HepG2 (cell line): ENCODE measurements around the gene PLLP. TPM values are rescaled to one million over a fixed set of nuclear protein-coding genes. Genes with fewer than 3 reads are reported as not detected.

Source experiments
- AGO1 ChIP-seq: fragments of 200-400 bp; formaldehyde crosslinking; IDR thresholded peaks from 2 replicates; pipeline ENCODE4 v1.6.1; 2017; ENCODE audit warnings: mild to moderate bottlenecking, low read depth, low read length, moderate library complexity; ENCODE audit not compliant: poor library complexity, severe bottlenecking
- CHCHD3 ChIP-seq: sonication (generic); formaldehyde crosslinking; IDR thresholded peaks from 2 replicates; pipeline ENCODE4 v1.8.0; 2022; ENCODE audit warnings: mild to moderate bottlenecking, missing genetic modification reagents, moderate library complexity
- EEA1 ChIP-seq: sonication (generic); formaldehyde crosslinking; IDR thresholded peaks from 2 replicates; pipeline ENCODE4 v1.5.1; 2020; ENCODE audit warnings: mild to moderate bottlenecking, missing genetic modification reagents, borderline replicate concordance
- FOSL1 ChIP-seq: sonication (generic); formaldehyde crosslinking; IDR thresholded peaks from 2 replicates; pipeline ENCODE4 v1.9.0; 2021; ENCODE audit warnings: missing genetic modification reagents, borderline replicate concordance
- HMGA1 ChIP-seq: sonication (generic); formaldehyde crosslinking; conservative IDR thresholded peaks from 2 replicates; pipeline ENCODE4 v1.4.0; 2020; ENCODE audit warnings: missing genetic modification reagents
- KLF13 ChIP-seq: sonication (generic); formaldehyde crosslinking; IDR thresholded peaks from 2 replicates; pipeline ENCODE4 v1.4.0; 2020; ENCODE audit warnings: mild to moderate bottlenecking, missing genetic modification reagents
- RBM22 ChIP-seq: fragments of 200-400 bp; formaldehyde crosslinking; optimal IDR thresholded peaks from 2 replicates; pipeline ENCODE3; 2017; ENCODE audit warnings: mild to moderate bottlenecking, low read length, moderate library complexity
- SSRP1 ChIP-seq: IDR thresholded peaks from 2 replicates; pipeline ENCODE4 v1.6.1; 2016; ENCODE audit warnings: control low read depth
- ZFX ChIP-seq: sonication (generic); formaldehyde crosslinking; IDR thresholded peaks from 2 replicates; pipeline ENCODE4 v1.4.0; 2020; ENCODE audit warnings: mild to moderate bottlenecking, low read depth, missing genetic modification reagents, moderate library complexity
- ZNF605 ChIP-seq: sonication (generic); formaldehyde crosslinking; IDR thresholded peaks from 2 replicates; pipeline ENCODE4 v1.8.0; 2022; ENCODE audit warnings: mild to moderate bottlenecking, missing genetic modification reagents
- ZNF83 ChIP-seq: sonication (generic); formaldehyde crosslinking; IDR thresholded peaks from 2 replicates; pipeline ENCODE4 v1.4.0; 2020; ENCODE audit warnings: missing genetic modification reagents, mild to moderate bottlenecking, borderline replicate concordance
- ZSCAN29 ChIP-seq: sonication (generic); formaldehyde crosslinking; conservative IDR thresholded peaks from 2 replicates; pipeline ENCODE4 v1.4.0; 2020; ENCODE audit warnings: mild to moderate bottlenecking, missing genetic modification reagents
- polyA plus RNA-seq, 8 experiments: library from polyadenylated mRNA; depleted of rRNA in 3 of 8; stranded (reverse) in 7 of 8; unstranded in 1 of 8; fragments of >200 nt; fragmentation: Illumina TruSeq in 4 of 8; extraction: Trizol in 4 of 8; gene quantifications; 2 replicates each; pipeline versions ENCODE4 v1.2.1 to v1.2.3, GENCODE V29; 2011 to 2016; ENCODE audit warnings: low read depth in 4 of 8, missing spikeins in 1 of 8, mixed read lengths in 1 of 8; ENCODE audit not compliant: insufficient read depth in 1 of 8
- total RNA-seq, 5 experiments: library from RNA; depleted of rRNA; stranded (reverse); fragments of >200 nt; fragmentation: Illumina TruSeq; extraction: Trizol; gene quantifications; 2 replicates each; pipeline ENCODE4 v1.2.3, GENCODE V29; 2016; ENCODE audit warnings: low read depth in 1 of 5
- TF ChIP-seq, protein P1 (sequence below): sonication (generic); formaldehyde crosslinking; IDR thresholded peaks from 2 replicates; pipeline ENCODE4 v1.8.0; 2022; ENCODE audit warnings: mild to moderate bottlenecking, missing genetic modification reagents
- TF ChIP-seq, protein P2 (sequence below): sonication (generic); formaldehyde crosslinking; IDR thresholded peaks from 2 replicates; pipeline ENCODE4 v1.4.0; 2020; ENCODE audit warnings: missing genetic modification reagents
- TF ChIP-seq, protein P3 (sequence below): sonication (generic); formaldehyde crosslinking; IDR thresholded peaks from 2 replicates; pipeline ENCODE4 v1.8.0; 2022; ENCODE audit warnings: missing genetic modification reagents, mild to moderate bottlenecking, moderate library complexity, borderline replicate concordance
- TF ChIP-seq, protein P4 (sequence below): sonication (generic); formaldehyde crosslinking; IDR thresholded peaks from 2 replicates; pipeline ENCODE4 v1.5.0; 2020; ENCODE audit warnings: mild to moderate bottlenecking, missing genetic modification reagents

Gene PLLP
- total and polyA plus RNA-seq, 2 of the 13 experiments (the other 11 are each of a cell fraction or from before 2014, with no cell fraction given): 60.6 to 127 TPM

DNA sequence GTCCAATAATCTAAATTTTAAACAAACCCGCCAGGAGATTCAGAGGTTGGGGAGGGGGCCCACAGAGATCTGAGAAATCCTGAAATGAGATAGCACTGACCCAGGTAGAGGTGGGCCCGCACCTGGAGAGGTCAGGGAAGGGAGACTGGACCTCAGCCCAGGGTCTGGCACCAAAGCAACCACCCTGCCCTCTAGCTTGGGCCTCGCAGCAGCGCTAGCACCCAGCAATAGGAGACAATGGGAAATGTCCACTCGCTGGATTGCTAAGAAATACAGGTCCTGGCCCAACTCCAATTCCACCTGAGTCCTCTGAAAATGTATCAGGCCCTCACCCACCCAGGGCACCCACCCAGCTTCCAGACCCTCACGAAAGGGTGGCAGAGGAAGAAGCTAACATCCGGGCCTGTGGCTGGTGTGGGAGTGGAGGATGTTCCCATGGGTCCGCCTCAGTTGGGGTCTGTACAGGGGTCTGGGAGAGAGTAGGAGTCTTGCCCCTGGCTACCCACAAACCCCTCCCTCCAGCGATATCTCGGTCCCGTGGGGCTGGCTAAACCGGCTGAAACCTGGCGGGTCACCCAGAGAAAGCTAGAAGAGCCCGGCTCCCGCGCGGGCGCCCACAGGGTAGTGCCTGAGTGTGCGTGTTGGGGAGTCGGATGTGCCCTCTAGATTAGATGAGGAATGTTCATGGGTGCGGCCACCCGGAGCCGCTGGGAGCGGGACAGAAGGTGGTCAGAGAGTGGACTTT is 1.1 kb downstream of the PLLP start (continued):
- TF ChIP-seq, protein P1, sequence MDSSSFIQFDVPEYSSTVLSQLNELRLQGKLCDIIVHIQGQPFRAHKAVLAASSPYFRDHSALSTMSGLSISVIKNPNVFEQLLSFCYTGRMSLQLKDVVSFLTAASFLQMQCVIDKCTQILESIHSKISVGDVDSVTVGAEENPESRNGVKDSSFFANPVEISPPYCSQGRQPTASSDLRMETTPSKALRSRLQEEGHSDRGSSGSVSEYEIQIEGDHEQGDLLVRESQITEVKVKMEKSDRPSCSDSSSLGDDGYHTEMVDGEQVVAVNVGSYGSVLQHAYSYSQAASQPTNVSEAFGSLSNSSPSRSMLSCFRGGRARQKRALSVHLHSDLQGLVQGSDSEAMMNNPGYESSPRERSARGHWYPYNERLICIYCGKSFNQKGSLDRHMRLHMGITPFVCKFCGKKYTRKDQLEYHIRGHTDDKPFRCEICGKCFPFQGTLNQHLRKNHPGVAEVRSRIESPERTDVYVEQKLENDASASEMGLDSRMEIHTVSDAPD: 0 out of 2 replicates have a peak, but pooled peaks have one; percentile 28
- TF ChIP-seq SSRP1 (CRISPR knock-in tag) (0 out of 2 replicates have a peak, but pooled peaks have one; percentile 21), HMGA1 (CRISPR knock-in tag) (no peak), ZNF605 (CRISPR knock-in tag) (0 out of 2 replicates have a peak, but pooled peaks have one; percentile 11), EEA1 (CRISPR knock-in tag) (0 out of 2 replicates have a peak, but pooled peaks have one; percentile 41), ZSCAN29 (CRISPR knock-in tag) (peak; percentile 78; the same call in 1 of the 2 replicates), AGO1 (peak; percentile 3), FOSL1 (CRISPR knock-in tag) (no peak), KLF13 (CRISPR knock-in tag) (0 out of 2 replicates have a peak, but pooled peaks have one; percentile 30), ZNF83 (CRISPR knock-in tag) (peak; percentile 54; the same call in 1 of the 2 replicates), RBM22 (peak; percentile 33), ZFX (CRISPR knock-in tag) (peak; percentile 54), CHCHD3 (CRISPR knock-in tag) (no peak)
- TF ChIP-seq, protein P2, sequence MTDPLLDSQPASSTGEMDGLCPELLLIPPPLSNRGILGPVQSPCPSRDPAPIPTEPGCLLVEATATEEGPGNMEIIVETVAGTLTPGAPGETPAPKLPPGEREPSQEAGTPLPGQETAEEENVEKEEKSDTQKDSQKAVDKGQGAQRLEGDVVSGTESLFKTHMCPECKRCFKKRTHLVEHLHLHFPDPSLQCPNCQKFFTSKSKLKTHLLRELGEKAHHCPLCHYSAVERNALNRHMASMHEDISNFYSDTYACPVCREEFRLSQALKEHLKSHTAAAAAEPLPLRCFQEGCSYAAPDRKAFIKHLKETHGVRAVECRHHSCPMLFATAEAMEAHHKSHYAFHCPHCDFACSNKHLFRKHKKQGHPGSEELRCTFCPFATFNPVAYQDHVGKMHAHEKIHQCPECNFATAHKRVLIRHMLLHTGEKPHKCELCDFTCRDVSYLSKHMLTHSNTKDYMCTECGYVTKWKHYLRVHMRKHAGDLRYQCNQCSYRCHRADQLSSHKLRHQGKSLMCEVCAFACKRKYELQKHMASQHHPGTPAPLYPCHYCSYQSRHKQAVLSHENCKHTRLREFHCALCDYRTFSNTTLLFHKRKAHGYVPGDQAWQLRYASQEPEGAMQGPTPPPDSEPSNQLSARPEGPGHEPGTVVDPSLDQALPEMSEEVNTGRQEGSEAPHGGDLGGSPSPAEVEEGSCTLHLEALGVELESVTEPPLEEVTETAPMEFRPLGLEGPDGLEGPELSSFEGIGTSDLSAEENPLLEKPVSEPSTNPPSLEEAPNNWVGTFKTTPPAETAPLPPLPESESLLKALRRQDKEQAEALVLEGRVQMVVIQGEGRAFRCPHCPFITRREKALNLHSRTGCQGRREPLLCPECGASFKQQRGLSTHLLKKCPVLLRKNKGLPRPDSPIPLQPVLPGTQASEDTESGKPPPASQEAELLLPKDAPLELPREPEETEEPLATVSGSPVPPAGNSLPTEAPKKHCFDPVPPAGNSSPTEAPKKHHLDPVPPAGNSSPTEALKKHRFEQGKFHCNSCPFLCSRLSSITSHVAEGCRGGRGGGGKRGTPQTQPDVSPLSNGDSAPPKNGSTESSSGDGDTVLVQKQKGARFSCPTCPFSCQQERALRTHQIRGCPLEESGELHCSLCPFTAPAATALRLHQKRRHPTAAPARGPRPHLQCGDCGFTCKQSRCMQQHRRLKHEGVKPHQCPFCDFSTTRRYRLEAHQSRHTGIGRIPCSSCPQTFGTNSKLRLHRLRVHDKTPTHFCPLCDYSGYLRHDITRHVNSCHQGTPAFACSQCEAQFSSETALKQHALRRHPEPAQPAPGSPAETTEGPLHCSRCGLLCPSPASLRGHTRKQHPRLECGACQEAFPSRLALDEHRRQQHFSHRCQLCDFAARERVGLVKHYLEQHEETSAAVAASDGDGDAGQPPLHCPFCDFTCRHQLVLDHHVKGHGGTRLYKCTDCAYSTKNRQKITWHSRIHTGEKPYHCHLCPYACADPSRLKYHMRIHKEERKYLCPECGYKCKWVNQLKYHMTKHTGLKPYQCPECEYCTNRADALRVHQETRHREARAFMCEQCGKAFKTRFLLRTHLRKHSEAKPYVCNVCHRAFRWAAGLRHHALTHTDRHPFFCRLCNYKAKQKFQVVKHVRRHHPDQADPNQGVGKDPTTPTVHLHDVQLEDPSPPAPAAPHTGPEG (CRISPR knock-in tag): peak; percentile 60; the same call in 1 of the 2 replicates
- TF ChIP-seq, protein P3, sequence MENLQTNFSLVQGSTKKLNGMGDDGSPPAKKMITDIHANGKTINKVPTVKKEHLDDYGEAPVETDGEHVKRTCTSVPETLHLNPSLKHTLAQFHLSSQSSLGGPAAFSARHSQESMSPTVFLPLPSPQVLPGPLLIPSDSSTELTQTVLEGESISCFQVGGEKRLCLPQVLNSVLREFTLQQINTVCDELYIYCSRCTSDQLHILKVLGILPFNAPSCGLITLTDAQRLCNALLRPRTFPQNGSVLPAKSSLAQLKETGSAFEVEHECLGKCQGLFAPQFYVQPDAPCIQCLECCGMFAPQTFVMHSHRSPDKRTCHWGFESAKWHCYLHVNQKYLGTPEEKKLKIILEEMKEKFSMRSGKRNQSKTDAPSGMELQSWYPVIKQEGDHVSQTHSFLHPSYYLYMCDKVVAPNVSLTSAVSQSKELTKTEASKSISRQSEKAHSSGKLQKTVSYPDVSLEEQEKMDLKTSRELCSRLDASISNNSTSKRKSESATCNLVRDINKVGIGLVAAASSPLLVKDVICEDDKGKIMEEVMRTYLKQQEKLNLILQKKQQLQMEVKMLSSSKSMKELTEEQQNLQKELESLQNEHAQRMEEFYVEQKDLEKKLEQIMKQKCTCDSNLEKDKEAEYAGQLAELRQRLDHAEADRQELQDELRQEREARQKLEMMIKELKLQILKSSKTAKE (CRISPR knock-in tag): no peak
- TF ChIP-seq, protein P4, sequence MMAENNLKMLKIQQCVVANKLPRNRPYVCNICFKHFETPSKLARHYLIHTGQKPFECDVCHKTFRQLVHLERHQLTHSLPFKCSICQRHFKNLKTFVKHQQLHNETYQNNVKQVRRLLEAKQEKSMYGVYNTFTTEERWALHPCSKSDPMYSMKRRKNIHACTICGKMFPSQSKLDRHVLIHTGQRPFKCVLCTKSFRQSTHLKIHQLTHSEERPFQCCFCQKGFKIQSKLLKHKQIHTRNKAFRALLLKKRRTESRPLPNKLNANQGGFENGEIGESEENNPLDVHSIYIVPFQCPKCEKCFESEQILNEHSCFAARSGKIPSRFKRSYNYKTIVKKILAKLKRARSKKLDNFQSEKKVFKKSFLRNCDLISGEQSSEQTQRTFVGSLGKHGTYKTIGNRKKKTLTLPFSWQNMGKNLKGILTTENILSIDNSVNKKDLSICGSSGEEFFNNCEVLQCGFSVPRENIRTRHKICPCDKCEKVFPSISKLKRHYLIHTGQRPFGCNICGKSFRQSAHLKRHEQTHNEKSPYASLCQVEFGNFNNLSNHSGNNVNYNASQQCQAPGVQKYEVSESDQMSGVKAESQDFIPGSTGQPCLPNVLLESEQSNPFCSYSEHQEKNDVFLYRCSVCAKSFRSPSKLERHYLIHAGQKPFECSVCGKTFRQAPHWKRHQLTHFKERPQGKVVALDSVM (CRISPR knock-in tag): peak; percentile 77
- TF ChIP-seq, all 625 proteins: peak for 60
